Neuronal stem cell (in vitro differentiated cells): ENCODE results near the gene PANX1.

Experiments used
- DNase-seq: peaks from one replicate; pipeline ENCODE4 v3.0.0-alpha.2; 2013; ENCODE audit warnings: low spot score
- H2AFZ ChIP-seq: one replicate; pipeline ENCODE4 v1.6.1; 2013; ENCODE audit warnings: mild to moderate bottlenecking, low read length, inconsistent platforms
- H2AK5ac ChIP-seq: 2 replicates; pipeline ENCODE4 v1.6.1; 2013; ENCODE audit warnings: low read depth, mild to moderate bottlenecking, inconsistent platforms, low read length, moderate library complexity, mixed read lengths
- H2BK120ac ChIP-seq: 2 replicates; pipeline ENCODE4 v1.6.1; 2013; ENCODE audit warnings: low read depth, mild to moderate bottlenecking, inconsistent platforms, low read length, moderate library complexity, mixed read lengths
- H2BK12ac ChIP-seq: one replicate; pipeline ENCODE4 v1.6.1; 2013; ENCODE audit warnings: low read length, inconsistent platforms
- H2BK15ac ChIP-seq: 2 replicates; pipeline ENCODE4 v1.6.1; 2013; ENCODE audit warnings: mild to moderate bottlenecking, low read length, inconsistent platforms, mixed read lengths
- H2BK5ac ChIP-seq: one replicate; pipeline ENCODE4 v1.6.1; 2013; ENCODE audit warnings: inconsistent platforms, mild to moderate bottlenecking, low read length, moderate library complexity
- H3K14ac ChIP-seq: one replicate; pipeline ENCODE4 v1.6.1; 2013; ENCODE audit warnings: low read length, inconsistent platforms
- H3K18ac ChIP-seq: 2 replicates; pipeline ENCODE4 v1.6.1; 2013; ENCODE audit warnings: low read length, inconsistent platforms
- H3K23ac ChIP-seq: 2 replicates; pipeline ENCODE4 v1.6.1; 2013; ENCODE audit warnings: low read depth, mild to moderate bottlenecking, mixed read lengths, low read length, inconsistent platforms; ENCODE audit not compliant: poor library complexity
- H3K27ac ChIP-seq: replicated peaks from 3 replicates; pipeline ENCODE4 v1.5.1; 2013; ENCODE audit warnings: low read length, inconsistent platforms
- H3K27me3 ChIP-seq, 3 experiments: 2 replicates each; pipeline ENCODE4 v1.6.1; 2013; ENCODE audit warnings: low read length in 3 of 3, mild to moderate bottlenecking in 2 of 3, inconsistent platforms in 1 of 3, low read depth in 1 of 3, mixed read lengths in 1 of 3, moderate library complexity in 1 of 3; ENCODE audit not compliant: control insufficient read depth in 3 of 3, insufficient read depth in 3 of 3
- H3K36me3 ChIP-seq, 2 donors: replicated peaks in 1 of 2; 2 replicates each; pipeline ENCODE4 v1.6.1; 2013; ENCODE audit warnings: low read length in 2 of 2; ENCODE audit not compliant: control insufficient read depth in 2 of 2, insufficient read depth in 2 of 2
- H3K4ac ChIP-seq: 2 replicates; pipeline ENCODE4 v1.6.1; 2013; ENCODE audit warnings: inconsistent platforms, mild to moderate bottlenecking, low read length, moderate library complexity
- H3K4me1 ChIP-seq, 2 donors: 1 replicate in 1 of 2; 2 replicates in 1 of 2; pipeline ENCODE4 v1.6.1; 2013; ENCODE audit warnings: low read length in 2 of 2, low read depth in 1 of 2; ENCODE audit not compliant: control insufficient read depth in 2 of 2, insufficient read depth in 1 of 2
- H3K4me2 ChIP-seq: one replicate; pipeline ENCODE4 v1.6.1; 2013; ENCODE audit warnings: mild to moderate bottlenecking, low read length, inconsistent platforms; ENCODE audit not compliant: insufficient read depth, poor library complexity, severe bottlenecking
- H3K4me3 ChIP-seq, 2 donors: 2 replicates each; pipeline ENCODE4 v1.5.1; 2013; ENCODE audit warnings: low read length in 2 of 2, mild to moderate bottlenecking in 2 of 2, inconsistent platforms in 1 of 2, moderate library complexity in 1 of 2
- H3K79me1 ChIP-seq: one replicate; pipeline ENCODE4 v1.6.1; 2013; ENCODE audit warnings: low read depth, mild to moderate bottlenecking, inconsistent platforms, low read length, moderate library complexity
- H3K9ac ChIP-seq: one replicate; pipeline ENCODE4 v1.6.1; 2013; ENCODE audit warnings: mild to moderate bottlenecking, low read depth, low read length, inconsistent platforms; ENCODE audit not compliant: poor library complexity
- H3K9me3 ChIP-seq, 2 donors: replicated peaks in 1 of 2; 2 replicates each; pipeline versions ENCODE3 to v1.6.1; 2013; ENCODE audit warnings: low read length in 2 of 2, mild to moderate bottlenecking in 2 of 2, inconsistent platforms in 1 of 2, low read depth in 1 of 2, mixed read lengths in 1 of 2, moderate library complexity in 1 of 2; ENCODE audit not compliant: control insufficient read depth in 2 of 2, insufficient read depth in 1 of 2
- H4K8ac ChIP-seq: one replicate; pipeline ENCODE4 v1.6.1; 2013; ENCODE audit warnings: low read depth, mild to moderate bottlenecking, inconsistent platforms, low read length, moderate library complexity
- H4K91ac ChIP-seq: one replicate; pipeline ENCODE4 v1.6.1; 2013; ENCODE audit warnings: low read length, low read depth, mild to moderate bottlenecking, inconsistent platforms; ENCODE audit not compliant: poor library complexity
- WGBS, 2 donors: extraction: QIAGEN DNeasy Blood & Tissue Kit; methylation state at CpG; one replicate each; pipeline ENCODE4 v1.1.7; 2013; ENCODE audit warnings: missing lambda C conversion rate in 2 of 2, mixed read lengths in 1 of 2; ENCODE audit not compliant: insufficient read length in 2 of 2, insufficient replicate concordance in 1 of 2; ENCODE audit errors: extremely low coverage in 2 of 2; 5-methylcytosine and 5-hydroxymethylcytosine counted together

Gene PANX1

DNA sequence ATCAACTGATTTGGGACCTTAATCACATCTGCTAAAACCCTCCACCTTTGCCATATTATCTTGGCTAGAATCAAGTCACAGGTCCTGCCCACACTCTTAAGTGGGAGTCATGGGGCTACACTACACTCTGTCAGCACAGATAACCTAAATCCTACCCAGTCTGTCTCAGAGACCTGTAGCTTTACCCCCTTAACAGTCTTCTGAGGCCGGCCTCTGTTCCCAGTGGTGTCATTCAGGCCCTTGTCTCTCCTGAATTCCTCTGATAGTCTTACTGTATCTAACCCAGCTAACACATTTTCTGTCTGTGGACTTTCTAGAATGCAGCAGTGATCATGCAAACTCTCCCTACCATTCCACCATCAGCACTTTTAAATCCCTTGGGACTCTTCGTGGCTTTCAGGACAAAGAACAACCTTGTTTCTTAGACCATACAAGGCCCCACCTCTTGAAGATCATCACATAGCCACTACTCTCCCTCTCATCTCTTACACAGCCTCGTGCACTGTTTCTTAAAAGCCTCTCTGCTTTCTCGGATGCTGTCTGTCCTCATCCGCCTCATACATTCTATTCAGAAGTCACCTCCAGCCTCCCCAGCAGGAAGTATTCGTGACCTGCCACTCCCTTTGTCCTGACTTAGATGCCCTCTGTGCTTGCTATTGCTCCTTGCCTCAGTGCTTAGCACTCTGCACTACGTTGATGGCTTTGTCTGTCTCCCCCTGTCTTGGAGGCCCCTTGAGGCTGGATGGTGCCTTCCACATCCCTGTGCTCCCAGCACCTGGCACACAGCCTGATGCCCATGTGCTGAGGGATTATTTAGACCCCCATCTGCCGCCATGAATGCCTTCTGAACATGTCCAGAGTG is 57.9 kb downstream of the PANX1 start:
- Histone ChIP-seq H3K4me2 (no peak overlapping the region), H2AFZ (no peak overlapping the region), H4K91ac (no peak overlapping the region), H3K4me3 (no peak overlapping the region), H4K8ac (no peak overlapping the region), H2BK12ac (no peak overlapping the region), H2BK5ac (no peak overlapping the region), H2AK5ac (no peak overlapping the region), H3K23ac (no peak overlapping the region), H3K36me3 (peaks cover 0 to 45% of the 10 kb centered on the region in 2 donors), H3K14ac (no peak overlapping the region), H3K9me3 (no peaks in the 10 kb centered on the region), H2BK15ac (no peak overlapping the region), H2BK120ac (no peak overlapping the region), H3K79me1 (no peaks in the 10 kb centered on the region), H3K4ac (no peak overlapping the region), H3K27me3 (no peaks in the 10 kb centered on the region), H3K18ac (peak overlapping the region; percentile 8), H3K4me1 (peaks cover 0 to 2% of the 10 kb centered on the region in 2 donors), H3K27ac (no peak overlapping the region), H3K9ac (peak overlapping the region; percentile 45)
- no CpG with 5 or more reads among the region's 8 CpGs for WGBS, 2 donors
- no peak for DNase-seq

DNA sequence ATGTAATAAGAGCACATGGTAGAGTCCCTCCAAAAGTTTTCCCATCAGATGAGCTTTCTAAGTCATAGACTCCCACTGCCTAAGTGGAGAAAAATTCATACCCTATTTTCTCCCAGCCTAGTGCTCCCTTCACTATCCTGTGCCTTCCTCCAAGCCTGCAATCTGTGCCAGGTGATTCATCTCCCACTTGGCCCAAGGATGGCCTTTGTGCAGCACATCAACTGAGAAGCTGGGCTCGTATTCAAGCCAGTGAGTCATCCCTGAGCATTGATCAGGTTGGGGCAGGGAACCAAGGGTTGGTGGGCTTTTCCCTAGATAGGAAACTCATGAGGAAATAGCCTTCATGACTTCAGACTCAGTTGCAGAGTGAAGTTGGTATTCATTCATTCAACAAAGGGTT is 64.6 kb downstream of the PANX1 start:
- Histone ChIP-seq H3K14ac (no peak overlapping the region), H2BK15ac (no peak overlapping the region), H3K9ac (no peak overlapping the region), H3K27ac (no peak overlapping the region), H2AFZ (no peak overlapping the region), H2BK12ac (no peak overlapping the region), H3K79me1 (no peaks in the 10 kb centered on the region), H3K4me1 (no peaks in the 10 kb centered on the region), H2AK5ac (no peak overlapping the region), H3K27me3 (no peaks in the 10 kb centered on the region), H3K18ac (no peak overlapping the region), H2BK5ac (no peak overlapping the region), H3K36me3 (no peaks in the 10 kb centered on the region), H2BK120ac (no peak overlapping the region), H3K4me3 (no peak overlapping the region), H3K4ac (no peak overlapping the region), H4K8ac (no peak overlapping the region), H3K23ac (no peak overlapping the region), H3K9me3 (no peaks in the 10 kb centered on the region), H4K91ac (no peak overlapping the region), H3K4me2 (no peak overlapping the region)
- WGBS, 2 donors = no CpG with 5 or more reads among the region's 1 CpG
- no peak for DNase-seq

- Histone ChIP-seq H3K9me3 (no peaks in the 10 kb centered on the region), H2BK12ac (no peak overlapping the region), H2BK120ac (no peak overlapping the region), H4K91ac (no peak overlapping the region), H3K18ac (no peak overlapping the region), H3K27me3 (no peaks in the 10 kb centered on the region), H3K4me3 (no peak overlapping the region), H3K23ac (no peak overlapping the region), H3K36me3 (no peaks in the 10 kb centered on the region), H3K4me2 (no peak overlapping the region), H3K14ac (no peak overlapping the region), H3K4ac (no peak overlapping the region), H2BK5ac (no peak overlapping the region), H4K8ac (no peak overlapping the region), H3K79me1 (no peaks in the 10 kb centered on the region), H2AK5ac (no peak overlapping the region), H2AFZ (no peak overlapping the region), H3K27ac (no peak overlapping the region), H2BK15ac (no peak overlapping the region), H3K4me1 (no peaks in the 10 kb centered on the region), H3K9ac (no peak overlapping the region)
- no CpG with 5 or more reads among the region's 11 CpGs for WGBS, 2 donors
- no peak for DNase-seq
Observed at GRCh38 chr11:94194712-94195111, 66.1 kb downstream of the PANX1 start.

DNA sequence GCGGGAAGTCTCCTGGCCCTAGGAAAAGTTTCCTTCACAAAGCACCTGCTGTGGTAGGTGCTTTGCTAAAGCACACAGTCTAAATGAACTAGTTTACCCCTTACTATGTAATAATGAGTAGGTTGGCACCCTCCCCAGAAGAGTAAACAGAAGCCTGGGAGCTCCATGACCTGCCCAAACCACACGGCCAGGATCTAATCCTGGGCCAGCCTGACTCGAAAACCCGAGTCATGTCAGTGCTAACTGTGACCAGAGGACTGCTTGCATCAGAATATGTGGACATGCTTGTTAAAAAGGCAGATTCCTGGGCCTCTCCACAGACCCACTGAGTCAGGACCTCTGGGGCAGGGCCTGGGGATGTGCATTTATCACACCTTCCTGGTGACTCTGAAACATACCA is 67.7 kb downstream of the PANX1 start:
- DNase-seq = no peak
- Histone ChIP-seq H3K27me3 (no peaks in the 10 kb centered on the region), H2BK120ac (no peak overlapping the region), H3K4ac (no peak overlapping the region), H3K23ac (no peak overlapping the region), H3K18ac (no peak overlapping the region), H3K14ac (no peak overlapping the region), H3K79me1 (no peaks in the 10 kb centered on the region), H3K4me2 (no peak overlapping the region), H2AK5ac (no peak overlapping the region), H2BK15ac (no peak overlapping the region), H3K9me3 (no peaks in the 10 kb centered on the region), H4K8ac (no peak overlapping the region), H3K9ac (no peak overlapping the region), H4K91ac (no peak overlapping the region), H2BK12ac (no peak overlapping the region), H3K27ac (no peak overlapping the region), H2BK5ac (no peak overlapping the region), H3K36me3 (no peaks in the 10 kb centered on the region), H3K4me3 (no peak overlapping the region), H2AFZ (no peak overlapping the region), H3K4me1 (peaks cover 0 to 1% of the 10 kb centered on the region in 2 donors)
- WGBS, 2 donors = no CpG with 5 or more reads among the region's 4 CpGs
